T-helper 1 cell (primary cell): ENCODE measurements around the gene IL13RA1.
"Not testable (repeated sequence)": the region's sequence is repeated elsewhere in the genome, so short reads cannot be mapped to it uniquely, and the experiment has no call there.

Source experiments
- DNase-seq, 5 donors: peaks; one replicate each; pipeline ENCODE4 v3.0.0-alpha.2; 2012 to 2020
- total RNA-seq, 4 donors: gene quantifications; one replicate each; lab custom pipeline; 2026; lab: John Stamatoyannopoulos, UW

IL13RA1 gene
- total RNA-seq: 0 to 0.54 (median 0.19) reads per million in 4 donors

DNA sequence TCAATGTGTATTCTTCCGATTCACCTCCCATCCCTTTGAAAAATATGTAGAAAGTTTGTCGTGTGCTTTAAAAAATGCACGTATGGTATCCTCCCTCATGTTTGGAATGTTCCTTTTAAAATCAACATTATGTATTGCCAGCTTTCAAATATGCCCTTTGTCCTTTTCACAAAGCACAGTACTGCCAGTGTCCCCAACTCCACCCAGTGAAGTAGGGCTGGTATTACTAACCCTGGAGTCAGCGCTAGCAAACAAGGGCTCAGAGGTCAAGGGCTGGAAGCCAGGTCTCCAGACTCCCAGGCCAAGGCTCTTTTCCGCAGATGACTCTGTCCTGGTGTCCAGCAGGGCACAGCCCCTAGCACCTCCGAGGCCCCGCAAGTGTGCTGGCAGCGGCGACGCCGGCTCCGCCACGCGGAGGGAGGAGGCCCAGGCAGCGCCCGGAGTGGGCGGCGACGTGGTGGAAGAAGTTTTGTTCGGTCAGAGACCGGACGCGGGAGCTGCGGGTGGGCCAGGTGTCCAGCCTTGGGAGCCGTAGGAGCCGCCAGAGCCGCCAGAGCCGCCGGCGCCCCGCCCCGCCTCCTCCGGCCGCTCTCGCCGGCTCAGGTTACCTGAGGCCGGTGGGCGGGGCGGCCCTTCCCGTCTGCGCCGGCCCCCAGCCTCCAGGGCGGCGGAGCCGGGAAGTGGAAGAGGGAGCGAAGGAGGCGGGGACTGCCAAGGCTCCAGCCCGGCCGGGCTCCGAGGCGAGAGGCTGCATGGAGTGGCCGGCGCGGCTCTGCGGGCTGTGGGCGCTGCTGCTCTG lies at the start of gene IL13RA1:
Gene IL13RA1 (plus strand): TSS at position 720 of the 799 bp plus-strand sequence. CDS start 33 bp downstream, at position 753.
- DNase-seq: peak in 4 of 5 donors; percentile 1 to 9 (median 5)

DNA sequence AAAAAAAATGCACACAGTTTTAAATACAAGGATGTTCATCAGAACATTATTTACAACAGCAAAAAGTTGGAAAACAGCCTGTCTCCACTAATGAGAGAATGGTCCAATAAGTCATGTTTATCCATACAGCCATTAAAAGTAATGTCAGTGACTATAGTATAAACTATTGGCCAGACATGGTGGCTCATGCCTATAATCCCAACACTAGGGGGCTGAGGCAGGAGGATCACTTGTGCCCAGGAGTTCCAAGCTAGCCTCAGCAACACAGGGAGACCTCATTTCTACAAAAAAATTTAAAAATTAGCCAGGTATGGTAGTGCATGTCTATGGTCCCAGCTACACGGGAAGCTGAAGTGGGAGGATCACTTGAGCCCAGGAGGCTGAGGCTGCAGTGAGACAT lies 48.1 kb upstream of the IL13RA1 start:
- no peak for DNase-seq

DNA sequence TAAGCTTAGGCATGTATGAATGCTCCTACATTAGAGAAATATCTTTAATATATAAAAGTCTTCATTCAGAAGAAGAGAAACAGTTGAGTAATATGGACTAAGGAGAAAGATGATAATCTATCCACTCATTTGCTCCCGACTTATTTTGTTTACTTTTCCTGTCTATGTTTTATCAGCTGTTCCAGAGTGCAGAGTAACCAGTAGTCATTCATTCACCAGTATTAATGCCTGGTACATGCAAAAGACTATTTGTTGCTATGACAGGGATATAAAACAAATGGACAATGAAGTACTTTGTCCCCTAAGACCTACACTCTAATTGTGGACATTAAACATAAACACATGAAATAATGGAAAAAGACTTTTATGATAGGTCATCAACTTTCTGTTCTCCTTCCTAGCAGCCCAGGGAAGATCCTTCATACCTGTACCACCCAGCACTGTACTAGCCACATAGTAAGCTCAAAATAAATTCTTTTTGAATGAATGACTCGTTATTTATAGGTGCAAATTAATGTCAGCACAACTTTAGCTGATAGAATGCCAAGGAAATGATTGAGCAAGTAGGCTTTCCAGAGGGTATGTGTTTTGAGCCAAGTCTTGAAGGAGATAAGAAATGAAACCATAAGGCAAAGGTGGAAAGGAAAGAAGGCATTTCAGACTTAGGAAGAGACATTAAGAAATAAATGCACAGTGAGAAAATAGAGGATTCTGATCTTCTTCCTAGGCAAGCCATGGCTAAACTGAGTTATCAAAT lies 45.0 kb upstream of the IL13RA1 start:
- no peak for DNase-seq

DNA sequence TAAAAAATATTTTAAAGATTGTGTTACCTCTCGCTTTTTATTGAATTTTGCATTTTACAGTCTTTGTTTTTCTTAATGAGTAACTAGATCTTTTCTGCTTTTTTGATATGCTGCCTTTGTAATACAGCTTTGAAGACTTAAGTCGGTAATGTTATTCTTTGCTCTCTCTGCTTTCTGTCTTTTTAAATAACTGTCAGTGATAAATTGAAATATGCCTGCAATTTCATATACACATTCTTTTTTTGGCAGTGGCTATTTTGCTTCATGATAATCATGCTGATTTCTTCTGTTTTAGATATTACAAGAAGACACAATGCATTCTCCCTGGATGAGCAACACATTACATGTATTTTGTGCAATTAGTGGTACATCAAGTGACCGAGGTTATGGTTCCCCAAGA lies 42.0 kb upstream of the IL13RA1 start:
- no peak for DNase-seq

DNA sequence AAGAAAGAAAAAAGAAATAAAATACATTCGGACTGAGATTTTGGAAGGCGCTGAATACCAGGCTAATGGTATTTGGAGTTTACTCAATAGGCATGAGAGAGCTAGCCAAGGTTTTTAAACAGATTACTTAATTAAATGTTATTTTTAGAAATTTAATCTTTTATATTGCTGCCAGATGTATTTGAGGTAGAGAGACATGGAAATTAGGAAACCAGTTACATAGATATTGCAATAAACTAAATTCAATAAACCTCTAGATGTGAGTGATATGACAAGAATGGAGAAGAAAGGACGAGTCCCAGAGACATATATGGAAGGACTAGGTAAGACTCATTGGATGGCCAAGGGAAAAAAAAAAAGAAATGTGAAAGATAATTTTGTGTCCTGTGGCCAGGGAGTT lies 38.5 kb upstream of the IL13RA1 start:
- no peak for DNase-seq

DNA sequence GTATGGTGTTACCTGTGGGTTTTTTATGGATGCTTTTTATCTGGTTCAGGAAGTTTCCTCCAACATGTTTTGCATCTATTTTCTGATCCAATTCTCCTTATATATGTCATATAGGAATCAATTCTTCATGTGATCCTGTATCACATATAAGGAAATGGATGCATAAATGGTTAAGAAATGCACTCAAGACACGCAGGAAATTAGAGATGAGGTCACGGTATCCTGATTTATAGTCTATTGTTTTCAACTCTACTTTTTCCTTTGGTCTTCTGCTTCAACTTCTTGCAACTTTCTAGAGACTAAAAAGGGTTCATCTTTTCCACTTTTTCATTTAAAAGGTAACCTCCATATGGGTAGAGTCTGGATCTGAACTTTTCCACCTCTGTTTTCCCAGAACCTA lies 33.6 kb upstream of the IL13RA1 start:
- DNase-seq: no peak

DNA sequence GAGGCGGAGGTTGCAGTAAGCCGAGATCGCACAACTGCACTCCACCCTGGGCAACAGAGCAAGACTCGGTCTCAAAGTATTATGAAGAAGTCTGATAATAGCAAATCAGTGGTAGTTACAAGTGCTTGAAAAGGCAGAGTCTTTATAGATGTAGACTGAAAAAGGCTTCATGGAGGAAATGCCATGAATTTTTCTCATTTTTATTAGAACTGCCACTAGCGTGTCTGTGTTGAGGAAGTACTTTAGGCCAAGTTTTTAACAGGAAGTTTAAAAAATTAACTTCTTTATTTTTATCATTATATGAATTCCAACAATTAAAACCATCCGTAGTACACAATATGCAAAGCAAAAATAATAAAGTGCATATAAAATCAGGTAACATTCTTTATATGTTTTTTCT lies 32.8 kb upstream of the IL13RA1 start:
- no peak for DNase-seq

DNA sequence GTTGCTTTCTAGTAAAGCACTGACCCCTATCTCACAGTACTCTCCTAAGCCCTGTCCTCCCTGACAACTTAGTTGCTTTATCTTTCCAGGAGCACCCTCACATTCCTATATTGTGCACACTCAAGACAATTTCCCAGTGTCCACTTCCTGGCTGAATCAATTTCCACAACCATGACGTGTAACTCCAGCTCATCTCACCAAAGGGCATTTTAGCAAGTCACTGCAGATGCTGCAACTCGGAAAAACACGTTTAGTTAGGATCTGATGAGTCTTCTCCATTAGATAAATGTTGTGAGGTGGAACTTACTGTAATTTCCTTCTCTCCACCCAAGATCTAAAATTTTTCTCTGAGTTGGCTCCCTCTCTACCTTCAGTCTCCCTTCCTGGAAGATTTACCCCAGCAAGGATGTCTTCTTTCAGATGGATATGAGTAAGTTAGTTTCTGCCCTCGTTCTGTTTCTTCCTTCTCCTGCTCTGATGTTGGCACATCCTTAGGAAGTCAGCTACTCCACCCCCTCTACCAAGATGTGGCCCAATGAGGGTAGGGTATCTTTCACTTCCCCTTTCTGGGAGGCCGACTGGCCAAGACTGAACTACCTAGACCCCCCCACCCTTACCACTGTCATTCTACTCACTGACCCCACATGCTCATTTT lies 28.8 kb upstream of the IL13RA1 start:
- DNase-seq: no peak

DNA sequence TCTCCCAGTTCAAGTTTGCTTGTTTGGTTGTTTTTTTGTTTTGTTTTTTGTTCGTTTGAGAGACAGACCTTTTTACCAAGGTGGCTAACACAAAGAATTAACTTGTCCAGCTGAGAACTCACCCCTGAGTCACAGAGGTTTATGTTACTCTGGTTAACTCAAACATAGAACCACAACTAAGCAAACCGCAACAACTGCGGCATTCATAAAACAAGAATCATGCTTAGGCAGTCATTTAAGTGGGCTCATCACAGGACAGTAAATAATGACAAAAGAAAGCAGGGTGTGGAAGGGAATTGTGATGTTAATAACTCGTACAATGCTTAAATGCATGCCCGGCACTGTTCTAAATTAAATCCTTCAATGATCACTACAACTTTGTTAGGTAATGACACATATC lies 24.7 kb upstream of the IL13RA1 start:
- no peak for DNase-seq

DNA sequence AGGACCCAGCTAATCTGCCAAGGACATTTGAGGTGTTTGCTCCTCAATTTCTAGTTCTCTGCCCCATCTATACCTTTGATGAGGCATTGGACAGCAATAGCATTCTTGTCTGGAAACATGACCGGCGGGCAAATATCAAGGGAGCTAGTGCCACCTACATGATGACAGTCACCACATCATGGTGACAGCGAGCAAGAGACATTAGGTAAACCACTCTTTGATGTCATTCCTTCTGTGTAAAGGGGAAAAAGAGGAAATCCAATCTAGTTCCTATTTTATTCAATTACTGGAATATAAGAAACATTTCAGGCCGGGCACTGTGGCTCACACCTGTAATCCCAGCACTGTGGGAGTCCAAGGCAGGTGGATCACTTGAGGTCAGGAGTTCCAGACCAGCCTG lies 20.7 kb upstream of the IL13RA1 start:
- no peak for DNase-seq

DNA sequence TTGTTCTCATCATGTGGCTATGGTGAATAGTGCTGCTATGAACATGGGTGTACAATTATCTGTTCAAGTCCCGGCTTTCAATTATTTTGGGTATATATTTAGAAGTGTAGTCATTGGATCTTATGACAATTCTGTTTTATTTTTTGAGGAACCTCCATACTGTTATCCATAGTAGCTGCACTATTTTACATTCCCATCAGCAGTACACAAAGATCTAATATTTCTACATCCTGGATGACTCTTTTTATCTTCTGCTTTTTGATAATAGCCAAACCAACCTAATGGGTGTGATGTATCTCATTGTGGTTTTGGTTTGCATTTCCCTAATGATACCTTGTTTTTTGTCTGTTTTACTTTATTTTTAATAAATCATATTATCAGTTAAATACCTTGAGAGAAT lies 12.9 kb upstream of the IL13RA1 start:
- DNase-seq: no peak

DNA sequence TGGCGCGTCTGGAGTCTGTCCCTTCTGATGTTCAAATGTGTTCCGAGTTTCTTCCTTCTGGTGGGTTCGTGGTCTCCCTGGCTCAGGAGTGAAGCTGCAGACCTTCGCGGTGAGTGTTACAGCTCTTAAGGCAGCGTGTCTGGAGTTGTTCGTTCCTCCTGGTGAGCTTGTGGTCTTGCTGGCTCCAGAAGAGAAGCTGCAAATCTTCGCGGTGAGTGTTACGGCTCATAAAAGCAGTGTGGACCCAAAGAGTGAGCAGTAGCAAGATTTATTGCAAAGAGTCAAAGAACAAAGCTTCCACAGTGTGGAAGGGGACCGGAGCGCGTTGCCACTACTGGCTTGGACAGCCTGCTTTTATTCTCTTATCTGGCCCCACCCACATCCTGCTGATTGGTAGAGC lies 11.5 kb upstream of the IL13RA1 start:
- not testable (repeated sequence) for DNase-seq

DNA sequence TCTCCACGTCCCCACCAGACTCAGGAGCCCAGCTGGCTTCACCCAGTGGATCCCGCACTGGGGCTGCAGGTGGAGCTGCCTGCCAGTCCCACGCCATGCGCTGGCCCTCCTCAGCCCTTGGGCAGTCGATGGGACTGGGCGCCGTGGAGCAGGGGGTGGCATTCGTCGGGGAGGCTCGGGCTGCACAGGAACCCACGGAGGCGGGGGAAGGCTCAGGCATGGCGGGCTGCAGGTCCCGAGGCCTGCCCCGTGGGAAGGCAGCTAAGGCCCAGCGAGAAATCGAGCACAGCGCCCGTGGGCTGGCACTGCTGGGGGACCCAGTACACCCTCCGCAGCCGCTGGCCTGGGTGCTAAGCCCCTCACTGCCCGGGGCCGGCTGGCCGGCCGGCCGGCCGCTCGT lies 10.6 kb upstream of the IL13RA1 start:
- DNase-seq: not testable (repeated sequence)

DNA sequence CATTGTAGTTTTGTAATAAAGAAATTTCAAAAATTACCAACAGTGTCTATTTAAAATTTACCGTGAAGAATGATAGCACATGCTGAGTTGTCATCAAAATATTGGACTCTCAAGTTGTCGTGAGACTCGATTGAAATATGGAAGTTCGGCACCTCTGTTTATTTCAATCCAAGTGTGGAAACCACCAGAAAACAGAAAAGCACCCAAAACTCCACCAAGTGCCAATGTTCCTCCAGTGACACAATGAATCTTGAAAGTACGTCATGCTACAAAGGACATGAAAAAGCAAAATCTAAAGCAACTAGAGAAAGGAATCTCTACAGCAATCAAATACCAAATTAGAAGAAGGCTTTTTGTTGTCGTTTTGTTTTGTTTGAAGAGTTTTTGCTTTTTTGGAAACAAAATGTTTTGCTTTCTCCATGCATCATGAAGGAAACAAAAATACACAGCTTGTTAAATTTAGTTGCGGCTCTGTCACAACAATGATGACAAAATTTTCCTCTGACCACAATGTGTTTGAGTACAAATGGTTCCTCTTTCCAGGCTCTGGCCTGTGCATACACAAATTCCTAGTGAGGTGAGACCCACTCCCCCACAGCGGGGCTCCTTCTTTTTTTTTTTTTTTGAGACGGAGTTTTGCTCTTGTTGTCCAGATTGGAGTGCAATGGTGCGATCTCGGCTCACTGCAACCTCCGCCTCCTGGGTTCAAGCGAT lies 9.6 kb upstream of the IL13RA1 start:
- DNase-seq: no peak

DNA sequence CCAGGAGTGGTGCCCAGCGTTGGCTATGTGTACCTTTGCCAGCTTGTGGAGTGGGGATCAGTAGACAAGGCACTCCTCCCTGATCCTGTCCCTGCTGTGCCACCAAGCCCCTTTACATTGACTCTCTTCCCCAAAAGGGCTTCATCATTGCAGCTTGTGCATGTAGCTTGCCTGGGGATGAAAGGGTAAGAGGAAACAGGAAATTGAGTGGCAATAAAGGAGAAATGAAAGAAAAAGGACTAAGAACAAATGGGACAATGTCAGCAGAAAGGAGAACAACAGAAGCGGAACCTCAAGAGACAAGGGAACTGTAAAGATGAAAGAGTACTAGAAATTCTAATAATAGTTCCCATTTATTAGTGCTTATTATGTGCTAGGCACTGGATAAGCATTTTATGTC lies 8.7 kb upstream of the IL13RA1 start:
- no peak for DNase-seq

DNA sequence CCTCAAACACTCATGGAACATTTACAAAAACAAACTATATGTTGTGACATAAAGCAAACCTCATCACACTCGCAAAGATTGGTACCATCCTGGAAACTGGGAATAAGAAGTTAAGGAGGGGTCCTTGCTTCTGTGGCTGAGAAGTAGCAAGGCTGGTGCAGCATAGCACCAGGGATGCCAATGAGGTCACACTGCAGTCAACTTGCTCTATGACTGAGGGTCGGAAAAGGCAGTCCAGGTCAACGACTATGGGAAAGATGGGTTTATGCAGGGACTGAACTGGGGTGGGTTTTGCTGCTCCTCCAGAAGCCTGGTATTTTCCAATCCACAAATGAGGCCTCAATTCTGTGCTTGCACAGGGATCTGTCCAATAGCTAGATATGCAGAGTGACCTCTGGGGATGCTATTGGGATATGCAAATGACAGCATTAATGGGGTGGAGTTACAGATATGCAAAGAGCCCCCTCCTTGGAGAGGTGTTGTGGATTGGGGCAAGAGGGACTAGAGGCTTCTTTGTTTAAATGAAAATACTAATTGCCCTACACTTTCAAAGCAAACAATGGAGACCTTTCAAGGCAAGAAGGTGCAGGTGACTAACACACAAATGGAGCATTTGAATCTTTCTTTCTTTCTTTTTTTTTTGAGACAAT lies 7.2 kb upstream of the IL13RA1 start:
- DNase-seq: no peak

DNA sequence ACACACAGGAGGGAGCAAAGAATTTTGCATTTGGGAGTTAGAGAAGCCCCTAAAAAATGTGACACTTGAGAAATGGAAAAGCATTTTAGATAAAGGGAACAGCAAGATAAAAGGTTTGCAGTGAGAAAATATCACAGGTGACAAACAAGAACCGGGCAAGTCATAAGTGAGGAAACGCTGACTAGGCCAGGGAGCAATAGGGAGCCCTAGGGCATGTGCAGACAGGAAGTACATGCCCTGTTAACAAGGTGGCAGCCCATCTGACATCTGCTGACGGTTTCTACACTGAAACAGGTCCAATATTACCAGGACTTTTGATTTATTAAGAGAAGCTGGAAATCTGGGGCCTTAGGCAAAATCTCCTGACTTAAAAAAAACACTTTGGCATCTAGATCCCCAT lies 4.0 kb upstream of the IL13RA1 start:
- DNase-seq: no peak

DNA sequence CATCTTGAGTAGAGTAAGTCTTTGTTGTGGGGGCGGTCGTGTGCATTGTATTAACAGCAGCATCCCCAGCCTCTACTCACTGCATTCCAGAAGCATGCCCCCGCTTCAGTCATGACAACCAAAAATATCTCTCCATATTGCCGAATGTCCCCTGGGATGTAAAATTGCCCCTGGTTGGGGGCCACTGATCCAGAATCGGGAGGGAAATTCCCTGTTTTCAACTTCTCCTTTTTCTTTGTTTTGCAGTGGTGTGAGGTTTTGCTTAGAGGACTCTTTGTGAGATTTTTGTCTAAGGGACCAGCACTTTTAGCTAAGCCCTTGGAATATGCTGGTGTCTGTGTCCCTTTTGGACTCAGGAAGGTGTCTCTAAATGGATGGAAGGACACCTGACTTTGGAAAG lies 3.0 kb upstream of the IL13RA1 start:
- no peak for DNase-seq

DNA sequence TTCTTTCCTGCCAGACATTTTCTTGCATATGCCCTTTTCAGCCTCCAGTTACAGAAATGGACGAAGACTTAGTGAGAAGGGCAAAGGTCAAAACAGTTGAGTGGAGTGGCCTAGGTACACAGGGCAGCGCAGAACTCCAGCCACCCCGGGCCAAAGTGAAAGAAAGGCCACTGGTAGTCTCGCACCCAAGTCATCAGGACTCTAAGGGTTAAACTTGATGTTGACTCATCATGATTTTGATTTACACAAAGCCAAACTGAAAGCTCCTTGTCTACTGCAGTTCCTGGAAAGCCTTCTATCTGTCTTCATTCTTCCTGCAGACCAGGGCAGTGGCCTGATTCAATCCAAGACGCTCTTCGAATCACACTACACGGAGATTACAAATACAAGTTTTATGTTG lies 2.6 kb upstream of the IL13RA1 start:
- peak in 1 of 5 donors; percentile 16 for DNase-seq

DNA sequence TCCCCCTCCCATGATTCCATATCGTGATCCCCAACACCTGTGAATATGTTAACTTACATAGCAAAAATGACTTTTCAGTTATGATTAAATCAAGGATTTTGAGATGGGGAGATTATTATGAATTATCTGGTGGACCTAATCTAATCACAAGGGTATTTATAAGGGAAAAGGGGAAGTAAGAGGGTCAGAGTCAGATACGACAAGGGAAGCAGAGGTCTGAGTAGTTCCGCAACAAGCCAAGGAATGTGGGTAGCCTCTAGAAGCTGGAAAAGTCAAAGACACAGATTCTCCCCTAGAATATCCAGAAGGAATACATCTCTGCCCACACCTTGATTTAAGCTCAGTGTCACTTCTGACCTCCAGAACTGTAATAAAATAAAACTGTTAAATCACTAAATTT lies 1.0 kb upstream of the IL13RA1 start:
- no peak for DNase-seq

DNA sequence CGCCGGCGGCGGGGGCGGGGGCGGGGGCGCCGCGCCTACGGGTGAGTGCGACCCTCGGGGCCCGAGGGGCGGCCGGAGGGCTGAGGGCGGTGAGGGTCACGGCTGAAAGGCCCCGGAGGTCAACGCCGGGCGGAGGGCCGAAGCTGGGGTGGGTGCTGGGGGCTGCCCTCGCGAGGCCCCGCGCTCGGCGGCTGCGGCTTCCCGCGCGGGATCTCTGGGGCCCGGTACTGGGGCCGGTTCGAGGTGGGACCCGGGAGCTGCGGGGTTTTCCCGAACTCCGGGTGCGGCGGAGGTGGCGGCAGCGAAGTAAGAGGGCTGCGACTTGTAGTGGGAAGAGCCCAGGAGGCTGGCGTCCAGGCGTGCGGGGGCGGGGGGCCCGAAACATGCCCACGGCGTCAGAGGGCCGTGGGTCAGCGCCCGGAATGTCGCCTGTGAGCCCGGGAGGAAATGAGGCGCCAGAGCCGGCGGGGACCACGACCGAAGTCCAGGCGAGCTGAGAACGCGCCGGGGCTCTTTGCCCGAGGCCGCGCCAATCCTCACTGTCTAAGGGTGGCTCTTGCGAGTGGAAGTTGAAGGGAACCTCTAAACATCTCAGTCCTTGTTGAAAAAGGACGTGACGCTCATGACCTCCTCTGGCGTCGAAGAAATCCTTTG lies 407 bp downstream of the IL13RA1 start:
- DNase-seq: no peak
